Measurements from ENCODE around the gene CRTAC1. TPM values are rescaled to one million over a fixed set of nuclear protein-coding genes. Genes with fewer than 3 reads are reported as not detected.
A peak's percentile ranks its signal among the peaks of the same experiment; 100 is the strongest.

The CRTAC1 gene
- total RNA-seq, 4 donors from 2014 or later: 1.4 to 3.5 (median 2.3) TPM

DNA sequence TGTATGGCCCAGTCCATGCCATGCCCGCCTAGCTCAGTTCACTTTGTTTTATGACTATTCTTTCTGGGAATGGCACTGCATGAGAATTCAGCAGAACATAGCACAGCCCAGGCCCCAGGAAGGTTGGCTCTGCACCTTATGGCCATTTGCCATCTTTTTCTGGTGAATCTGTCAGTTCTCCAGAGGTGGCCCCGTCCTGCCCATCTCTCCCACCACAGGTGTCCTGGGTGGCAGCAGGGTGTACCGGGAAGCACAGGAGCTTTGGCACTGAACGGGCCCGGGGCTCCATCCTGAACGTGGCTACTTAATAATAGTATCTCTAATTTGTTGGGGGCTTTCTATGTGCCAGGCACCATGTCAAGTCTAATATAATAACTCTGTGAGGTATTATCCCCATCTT is 156.1 kb downstream of the CRTAC1 start:
- DNase-seq (ENCODE audit: low spot score in 2 of 2): no peak
- H3K4me3 ChIP-seq (ENCODE audit: low read depth, poor library complexity, severe bottlenecking): no peak overlapping the region
- intact Hi-C loops (cut with DNase I; ENCODE audit: low total_unique reads): loop anchor here (5.0 kb wide), 1 partner anchor 82 kb away; no protein-coding TSS in a partner anchor
- TF ChIP-seq, protein P1, sequence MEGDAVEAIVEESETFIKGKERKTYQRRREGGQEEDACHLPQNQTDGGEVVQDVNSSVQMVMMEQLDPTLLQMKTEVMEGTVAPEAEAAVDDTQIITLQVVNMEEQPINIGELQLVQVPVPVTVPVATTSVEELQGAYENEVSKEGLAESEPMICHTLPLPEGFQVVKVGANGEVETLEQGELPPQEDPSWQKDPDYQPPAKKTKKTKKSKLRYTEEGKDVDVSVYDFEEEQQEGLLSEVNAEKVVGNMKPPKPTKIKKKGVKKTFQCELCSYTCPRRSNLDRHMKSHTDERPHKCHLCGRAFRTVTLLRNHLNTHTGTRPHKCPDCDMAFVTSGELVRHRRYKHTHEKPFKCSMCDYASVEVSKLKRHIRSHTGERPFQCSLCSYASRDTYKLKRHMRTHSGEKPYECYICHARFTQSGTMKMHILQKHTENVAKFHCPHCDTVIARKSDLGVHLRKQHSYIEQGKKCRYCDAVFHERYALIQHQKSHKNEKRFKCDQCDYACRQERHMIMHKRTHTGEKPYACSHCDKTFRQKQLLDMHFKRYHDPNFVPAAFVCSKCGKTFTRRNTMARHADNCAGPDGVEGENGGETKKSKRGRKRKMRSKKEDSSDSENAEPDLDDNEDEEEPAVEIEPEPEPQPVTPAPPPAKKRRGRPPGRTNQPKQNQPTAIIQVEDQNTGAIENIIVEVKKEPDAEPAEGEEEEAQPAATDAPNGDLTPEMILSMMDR (IDR thresholded peaks at IDR 0.05): no peak
- TF ChIP-seq POLR2A (IDR thresholded peaks at IDR 0.05): no peak
- WGBS, 2 donors: 49 to 53% methylated on average over 6 of the region's 6 CpGs

DNA sequence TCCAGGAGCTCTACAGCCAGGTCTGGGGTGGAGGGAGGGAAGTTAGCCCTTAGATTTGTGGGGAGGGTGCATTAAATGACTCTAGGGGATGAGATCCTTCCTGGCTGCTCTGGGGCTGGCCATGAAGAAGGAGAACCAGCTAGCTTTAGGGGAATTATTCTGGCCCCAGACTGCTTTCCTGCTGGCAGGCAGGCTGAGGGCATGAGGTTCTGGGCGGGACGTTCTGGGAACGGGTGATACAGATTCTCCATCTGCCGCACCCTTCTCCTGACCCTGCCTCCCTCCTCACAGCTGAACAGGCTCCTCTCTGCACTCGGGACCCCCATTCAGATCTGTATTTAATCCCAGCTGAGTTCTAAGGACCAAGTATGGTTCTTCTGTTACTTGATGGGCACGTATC is 156.9 kb downstream of the CRTAC1 start:
- intact Hi-C loops (cut with DNase I; ENCODE audit: low total_unique reads): loop anchor here (5.0 kb wide), 1 partner anchor 81 kb away; no protein-coding TSS in a partner anchor
- DNase-seq (ENCODE audit: low spot score in 2 of 2): peak in 1 of 2 donors; percentile 44
- WGBS, 2 donors: 30 to 41% methylated on average over 6 of the region's 6 CpGs
- no peak for TF ChIP-seq POLR2A (IDR thresholded peaks at IDR 0.05)
- TF ChIP-seq, protein P1 (IDR thresholded peaks at IDR 0.05): no peak
- no peak overlapping the region for H3K4me3 ChIP-seq (ENCODE audit: low read depth, poor library complexity, severe bottlenecking)

DNA sequence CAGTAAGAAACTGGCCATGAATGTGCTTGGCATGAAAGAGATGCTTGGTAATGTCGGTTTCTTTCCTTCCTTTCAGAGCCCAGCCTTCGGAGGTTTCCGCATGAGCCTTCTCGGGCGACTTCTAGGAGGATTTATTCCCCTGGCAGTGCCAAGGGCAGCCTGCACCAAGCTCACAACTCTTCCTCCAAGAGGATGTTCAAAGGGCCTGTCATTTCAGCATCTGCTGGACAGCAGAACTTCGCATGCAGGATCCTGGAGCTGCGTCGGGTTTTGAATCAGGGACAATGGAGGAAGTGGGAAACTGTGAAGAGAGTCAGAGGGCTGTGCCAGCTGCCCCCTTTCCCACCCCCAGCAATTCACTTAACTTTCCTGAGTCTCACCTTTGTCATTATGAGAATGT is 159.4 kb downstream of the CRTAC1 start:
- intact Hi-C loops (cut with DNase I; ENCODE audit: low total_unique reads): loop anchor here (5.0 kb wide), 1 partner anchor 79 kb away; no protein-coding TSS in a partner anchor
- TF ChIP-seq POLR2A (IDR thresholded peaks at IDR 0.05): no peak
- TF ChIP-seq, protein P1 (IDR thresholded peaks at IDR 0.05): no peak
- WGBS, 2 donors: 86 to 91% methylated on average over 8 of the region's 8 CpGs

DNA sequence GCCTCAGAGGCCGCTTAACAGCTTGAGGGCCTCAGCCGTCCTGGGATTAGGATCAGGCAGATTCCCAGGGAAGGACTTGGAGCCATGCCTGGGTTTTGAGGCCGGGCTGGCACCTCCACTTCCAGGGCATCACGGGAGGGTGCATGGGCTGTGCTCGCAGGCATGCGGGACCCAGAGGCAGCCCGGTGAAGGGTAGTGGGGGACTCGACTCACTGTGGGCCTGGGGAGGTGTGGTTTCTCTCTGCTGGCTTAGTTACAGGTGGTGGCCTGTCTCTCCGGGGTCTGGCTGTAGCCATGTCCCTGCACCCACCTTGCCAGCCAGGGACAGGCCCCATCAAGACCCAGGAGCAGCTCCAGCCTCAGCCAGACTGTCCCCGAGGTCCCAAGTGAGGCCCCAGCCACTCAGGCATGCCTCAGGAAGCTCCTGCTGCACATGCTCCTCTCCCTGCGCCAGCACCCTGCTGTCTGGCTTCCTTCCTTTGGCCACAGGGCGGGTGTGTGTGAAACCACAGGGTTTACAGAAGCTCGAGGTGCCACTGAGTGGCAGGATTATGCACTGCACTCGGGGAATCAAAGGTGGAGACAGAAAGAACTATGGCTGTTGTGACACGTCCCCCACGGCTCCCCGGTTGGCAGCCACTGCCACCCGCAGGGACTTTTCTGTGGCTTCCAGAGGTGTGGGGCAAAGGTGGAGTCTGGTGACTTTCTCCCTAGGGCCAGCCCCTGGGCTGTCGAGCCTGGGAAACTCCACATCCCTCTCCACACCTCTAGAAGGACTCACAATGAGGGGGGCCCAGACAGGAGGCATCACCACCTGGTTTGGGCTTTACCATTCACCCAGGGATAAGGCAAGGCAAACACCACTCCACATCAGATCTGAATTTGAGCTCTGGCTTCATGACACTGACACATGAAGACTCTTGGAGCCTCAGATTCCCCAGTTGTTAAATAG is 161.1 kb downstream of the CRTAC1 start:
- DNase-seq (ENCODE audit: low spot score in 2 of 2): peak; percentile 88 to 96
- H3K4me3 ChIP-seq (ENCODE audit: low read depth, poor library complexity, severe bottlenecking): no peak overlapping the region
- TF ChIP-seq, protein P1 (IDR thresholded peaks at IDR 0.05): peak in 1 of 3 donors; percentile 68
- TF ChIP-seq POLR2A (IDR thresholded peaks at IDR 0.05): no peak
- intact Hi-C loops (cut with DNase I; ENCODE audit: low total_unique reads): loop anchor here (5.0 kb wide), 1 partner anchor 77 kb away; no protein-coding TSS in a partner anchor
- 7 to 8% methylated on average over 17 to 19 of the region's 19 CpGs for WGBS, 2 donors

More for the DNA sequence above, 159.4 kb downstream of the CRTAC1 start:
- peak in 1 of 2 donors; percentile 82 for DNase-seq (ENCODE audit: low spot score in 2 of 2)
- H3K4me3 ChIP-seq (ENCODE audit: low read depth, poor library complexity, severe bottlenecking): no peak overlapping the region

DNA sequence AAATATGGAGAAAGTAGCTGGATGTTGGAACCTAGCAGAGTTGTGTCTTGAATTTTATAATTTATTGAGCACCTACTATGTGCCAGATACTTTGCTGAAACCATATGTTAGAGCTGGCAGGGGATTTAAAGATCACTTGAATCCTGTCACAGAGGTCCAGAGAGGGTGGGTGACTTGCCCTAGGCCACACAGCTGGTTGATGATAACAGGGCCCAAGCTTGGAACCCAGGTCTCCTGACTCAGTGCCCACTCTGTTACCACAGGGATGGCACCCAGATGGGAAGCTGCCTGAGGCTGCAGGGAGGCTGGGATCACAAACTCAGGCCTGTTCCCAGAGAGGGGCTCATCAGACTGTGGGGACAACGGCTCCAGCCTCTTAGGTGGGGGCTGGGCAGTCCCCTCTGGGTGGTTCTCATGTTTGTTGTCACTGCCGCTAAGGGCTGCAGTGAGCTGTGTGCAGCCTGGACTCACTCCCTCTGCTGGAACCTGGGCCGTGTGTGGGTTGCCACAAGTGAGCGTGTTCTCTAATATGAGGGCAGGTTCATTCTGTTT is 162.2 kb downstream of the CRTAC1 start:
- WGBS, 2 donors: 21 to 49% methylated on average over 3 to 4 of the region's 4 CpGs
- intact Hi-C loops (cut with DNase I; ENCODE audit: low total_unique reads): no loop called here
- H3K4me3 ChIP-seq (ENCODE audit: low read depth, poor library complexity, severe bottlenecking): no peak overlapping the region
- DNase-seq (ENCODE audit: low spot score in 2 of 2): no peak
- no peak for TF ChIP-seq POLR2A (IDR thresholded peaks at IDR 0.05)
- TF ChIP-seq, protein P1 (IDR thresholded peaks at IDR 0.05): no peak

Measured in lower leg skin (tissue), 4 donors.